Measurements from ENCODE around the gene TSPAN33. TPM values are rescaled to one million over a fixed set of nuclear protein-coding genes. Genes with fewer than 3 reads are reported as not detected.

TSPAN33 gene
- total RNA-seq, 1 donor from 2014 or later = 9.5 TPM

DNA sequence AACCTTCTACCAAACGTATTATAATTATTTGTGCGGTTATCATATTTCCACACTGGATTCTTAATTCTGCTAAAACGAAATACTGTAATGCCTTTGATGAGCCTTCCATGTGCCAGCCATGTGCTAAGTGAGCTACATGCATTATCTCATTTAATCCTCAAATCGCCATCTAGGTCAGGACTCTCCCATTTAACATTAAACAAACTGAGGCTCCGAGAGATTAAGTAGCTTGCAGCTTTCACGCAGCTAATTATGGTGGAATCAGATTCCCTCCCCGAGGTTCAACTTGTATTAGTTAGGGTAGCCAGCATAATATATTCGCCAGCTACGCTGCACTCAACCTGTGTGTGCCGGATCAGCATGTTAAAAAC lies 798 bp upstream of the TSPAN33 start:
- TF ChIP-seq, protein P1, sequence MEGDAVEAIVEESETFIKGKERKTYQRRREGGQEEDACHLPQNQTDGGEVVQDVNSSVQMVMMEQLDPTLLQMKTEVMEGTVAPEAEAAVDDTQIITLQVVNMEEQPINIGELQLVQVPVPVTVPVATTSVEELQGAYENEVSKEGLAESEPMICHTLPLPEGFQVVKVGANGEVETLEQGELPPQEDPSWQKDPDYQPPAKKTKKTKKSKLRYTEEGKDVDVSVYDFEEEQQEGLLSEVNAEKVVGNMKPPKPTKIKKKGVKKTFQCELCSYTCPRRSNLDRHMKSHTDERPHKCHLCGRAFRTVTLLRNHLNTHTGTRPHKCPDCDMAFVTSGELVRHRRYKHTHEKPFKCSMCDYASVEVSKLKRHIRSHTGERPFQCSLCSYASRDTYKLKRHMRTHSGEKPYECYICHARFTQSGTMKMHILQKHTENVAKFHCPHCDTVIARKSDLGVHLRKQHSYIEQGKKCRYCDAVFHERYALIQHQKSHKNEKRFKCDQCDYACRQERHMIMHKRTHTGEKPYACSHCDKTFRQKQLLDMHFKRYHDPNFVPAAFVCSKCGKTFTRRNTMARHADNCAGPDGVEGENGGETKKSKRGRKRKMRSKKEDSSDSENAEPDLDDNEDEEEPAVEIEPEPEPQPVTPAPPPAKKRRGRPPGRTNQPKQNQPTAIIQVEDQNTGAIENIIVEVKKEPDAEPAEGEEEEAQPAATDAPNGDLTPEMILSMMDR (IDR thresholded peaks at IDR 0.05) = no peak
- ATAC-seq = no peak
- Histone ChIP-seq H3K4me3 (no peak overlapping the region), H3K27ac (no peak overlapping the region), H3K36me3 (no peaks in the 10 kb centered on the region), H3K9me3 (no peaks in the 10 kb centered on the region), H3K27me3 (ENCODE audit: low read depth) (peaks cover 28% of the 10 kb centered on the region), H3K4me1 (peaks cover 25% of the 10 kb centered on the region)
- no peak for DNase-seq
- intact Hi-C loops (cut with DNase I) = no loop called here

DNA sequence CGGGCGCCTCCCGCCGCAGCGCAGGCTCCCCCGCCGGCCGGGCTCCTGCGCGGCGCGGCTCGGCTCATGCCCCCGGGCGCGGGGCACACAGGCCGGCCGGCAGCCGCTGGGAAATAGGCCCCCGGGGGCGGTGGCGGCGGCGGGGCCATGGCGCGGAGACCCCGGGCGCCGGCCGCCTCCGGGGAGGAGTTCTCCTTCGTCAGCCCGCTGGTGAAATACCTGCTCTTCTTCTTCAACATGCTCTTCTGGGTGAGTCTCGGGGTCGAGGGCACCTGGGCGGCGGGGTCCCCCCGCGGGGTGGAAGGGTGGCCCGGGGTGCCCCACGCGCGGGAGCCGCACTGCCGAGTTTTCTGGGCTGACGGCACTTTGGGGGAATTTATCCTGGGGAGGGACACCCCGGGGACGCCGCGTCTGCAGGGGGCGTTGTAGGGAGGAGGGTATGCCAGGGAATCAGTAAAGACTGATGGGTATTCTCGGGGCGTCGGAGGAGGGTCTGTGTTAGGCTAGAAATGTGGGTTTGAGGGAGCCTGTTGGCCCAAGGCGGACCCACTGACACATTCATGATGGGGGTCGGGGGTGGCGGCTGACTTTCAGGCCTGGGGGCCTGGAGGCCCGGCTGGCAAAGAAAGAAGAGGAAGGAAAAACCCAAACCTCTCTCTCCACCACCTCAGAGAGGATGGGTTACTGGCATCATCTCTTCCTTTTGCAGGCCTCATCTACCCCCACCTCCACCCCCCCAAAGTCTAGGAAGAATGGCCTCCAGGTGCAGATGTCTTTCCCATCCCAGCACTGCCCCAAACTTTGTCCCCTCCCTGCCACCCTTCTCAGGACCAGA lies 544 bp downstream of the TSPAN33 start:
- TF ChIP-seq, protein P1 (IDR thresholded peaks at IDR 0.05) = no peak
- Histone ChIP-seq H3K27me3 (ENCODE audit: low read depth) (peaks cover 28% of the 10 kb centered on the region), H3K4me3 (peak overlapping the region; percentile 57), H3K9me3 (no peaks in the 10 kb centered on the region), H3K27ac (no peak overlapping the region), H3K36me3 (no peaks in the 10 kb centered on the region), H3K4me1 (peaks cover 27% of the 10 kb centered on the region)
- intact Hi-C loops (cut with DNase I) = no loop called here
- DNase-seq (no peak), ATAC-seq (no peak)

DNA sequence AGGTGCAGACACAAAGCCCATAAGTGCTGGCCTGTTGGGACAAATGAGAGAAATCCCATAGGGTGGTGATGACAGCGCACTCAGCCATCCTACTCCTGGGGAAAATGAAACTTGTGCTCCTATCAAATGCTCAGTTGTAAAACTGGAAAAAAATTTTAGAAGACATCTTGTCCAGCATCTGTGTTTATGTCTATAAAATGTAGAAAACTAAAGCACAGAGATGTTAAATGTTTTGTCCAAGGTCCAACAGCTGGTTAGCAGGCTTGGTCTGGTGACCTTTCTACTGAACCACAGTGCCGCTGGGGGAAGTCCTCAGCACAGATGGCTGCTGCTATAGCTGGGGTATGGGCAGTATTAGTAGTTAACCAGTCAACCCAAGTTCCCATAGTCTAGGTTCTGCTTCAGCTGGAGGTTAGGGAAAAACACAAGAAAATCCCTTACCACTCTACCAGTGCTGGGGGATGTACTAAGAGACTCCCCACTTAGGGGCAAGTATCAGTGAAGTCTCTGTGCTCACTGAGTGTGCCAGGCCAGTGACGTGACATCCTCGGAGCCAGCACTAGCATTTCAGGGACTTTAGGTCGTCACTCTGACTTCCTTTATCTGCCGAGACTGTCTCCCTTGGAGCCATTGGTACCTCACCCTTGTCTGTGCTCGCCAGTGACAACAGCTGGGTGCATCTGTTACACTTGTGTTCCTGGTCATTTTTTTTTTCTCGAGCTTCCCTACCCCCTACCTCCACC lies 1.9 kb downstream of the TSPAN33 start:
- peak in 1 of 2 donors; percentile 4 for ATAC-seq
- H3K27ac ChIP-seq = no peak overlapping the region

DNA sequence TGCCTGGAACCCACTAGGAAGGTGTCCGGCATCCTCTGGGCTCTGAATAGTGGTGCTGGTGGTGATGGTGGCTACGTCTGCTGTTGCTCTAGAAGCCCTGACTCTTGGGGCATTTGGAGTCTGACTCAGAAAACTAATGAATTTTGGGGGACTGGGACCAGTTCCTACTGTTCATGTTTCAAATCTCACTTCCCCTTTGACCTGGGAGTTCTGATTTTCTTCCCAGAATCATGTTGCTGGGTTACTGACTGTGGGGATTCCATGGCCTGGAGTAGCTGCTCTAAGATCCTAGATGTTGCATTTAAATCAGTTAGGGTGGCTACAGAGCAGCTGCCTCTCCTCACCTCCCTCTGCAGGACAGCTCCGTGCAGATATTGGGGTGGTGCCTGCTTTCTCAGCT lies 3.2 kb downstream of the TSPAN33 start:
- intact Hi-C loops (cut with DNase I) = no loop called here
- Histone ChIP-seq H3K36me3 (no peaks in the 10 kb centered on the region), H3K4me3 (no peak overlapping the region), H3K9me3 (no peaks in the 10 kb centered on the region), H3K4me1 (peaks cover 30% of the 10 kb centered on the region), H3K27ac (no peak overlapping the region), H3K27me3 (ENCODE audit: low read depth) (peaks cover 32% of the 10 kb centered on the region)
- TF ChIP-seq, protein P1 (IDR thresholded peaks at IDR 0.05) = no peak
- DNase-seq = no peak
- ATAC-seq = no peak

More for the DNA sequence above, 1.9 kb downstream of the TSPAN33 start:
- no peaks in the 10 kb centered on the region for H3K36me3 ChIP-seq
- no peak overlapping the region for H3K4me3 ChIP-seq
- peaks cover 30% of the 10 kb centered on the region for H3K4me1 ChIP-seq
- peaks cover 28% of the 10 kb centered on the region for H3K27me3 ChIP-seq (ENCODE audit: low read depth)
- no peaks in the 10 kb centered on the region for H3K9me3 ChIP-seq
- TF ChIP-seq, protein P1 (IDR thresholded peaks at IDR 0.05) = no peak
- intact Hi-C loops (cut with DNase I) = no loop called here
- no peak for DNase-seq

DNA sequence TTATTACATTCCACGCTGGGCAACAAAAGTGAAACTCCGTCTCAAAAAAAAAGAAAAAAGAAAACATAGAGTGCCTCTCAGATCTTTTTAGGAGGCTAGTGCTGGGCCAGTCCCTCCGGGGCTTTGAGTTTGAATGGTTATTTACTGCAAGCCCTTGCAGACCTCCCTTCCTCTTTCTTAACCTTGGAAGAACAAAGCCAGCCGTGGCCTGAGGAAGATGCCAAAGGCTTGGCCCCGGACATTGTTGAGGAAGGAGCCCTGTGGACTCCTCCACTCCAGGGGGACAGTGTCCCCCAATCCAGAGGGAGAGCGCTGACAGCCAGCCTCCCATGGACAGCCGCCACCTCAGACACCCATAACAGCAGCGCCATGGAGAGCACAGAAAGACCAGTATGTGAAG lies 5.0 kb downstream of the TSPAN33 start:
- no peaks in the 10 kb centered on the region for H3K9me3 ChIP-seq
- peaks cover 25% of the 10 kb centered on the region for H3K4me1 ChIP-seq
- no peaks in the 10 kb centered on the region for H3K36me3 ChIP-seq
- ATAC-seq (no peak), DNase-seq (no peak)
- H3K27ac ChIP-seq = no peak overlapping the region
- H3K4me3 ChIP-seq = no peak overlapping the region
- peaks cover 33% of the 10 kb centered on the region for H3K27me3 ChIP-seq (ENCODE audit: low read depth)
- intact Hi-C loops (cut with DNase I) = no loop called here
- TF ChIP-seq, protein P1 (IDR thresholded peaks at IDR 0.05) = no peak
